GM21619 (cell line): ENCODE measurements around the gene NLGN1.

Experiments
- ATAC-seq: cut with Tn5 transposase; IDR thresholded peaks from one replicate; pipeline ENCODE4 v1.9.1; 2021; ENCODE audit not compliant: unreplicated experiment

NLGN1 gene

DNA sequence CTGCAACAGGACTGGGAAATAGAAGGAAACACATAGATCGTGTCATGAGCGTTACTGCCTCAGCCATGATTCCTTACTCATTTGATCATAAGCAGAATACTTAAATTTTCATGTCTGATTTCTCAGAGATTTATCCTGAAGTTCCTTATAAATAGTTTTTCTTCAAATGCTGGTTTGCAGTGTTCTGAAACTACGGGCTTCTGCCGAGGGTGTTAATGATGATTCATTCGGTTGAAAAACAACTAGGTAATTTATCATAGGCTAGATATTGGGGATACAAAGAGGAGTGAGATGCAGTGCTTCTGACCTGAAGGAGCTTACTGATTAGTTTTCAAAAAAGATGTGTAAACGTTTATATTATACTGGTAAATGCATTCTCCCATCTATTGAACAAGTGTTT lies 428.9 kb downstream of the NLGN1 start:
- no peak for ATAC-seq

DNA sequence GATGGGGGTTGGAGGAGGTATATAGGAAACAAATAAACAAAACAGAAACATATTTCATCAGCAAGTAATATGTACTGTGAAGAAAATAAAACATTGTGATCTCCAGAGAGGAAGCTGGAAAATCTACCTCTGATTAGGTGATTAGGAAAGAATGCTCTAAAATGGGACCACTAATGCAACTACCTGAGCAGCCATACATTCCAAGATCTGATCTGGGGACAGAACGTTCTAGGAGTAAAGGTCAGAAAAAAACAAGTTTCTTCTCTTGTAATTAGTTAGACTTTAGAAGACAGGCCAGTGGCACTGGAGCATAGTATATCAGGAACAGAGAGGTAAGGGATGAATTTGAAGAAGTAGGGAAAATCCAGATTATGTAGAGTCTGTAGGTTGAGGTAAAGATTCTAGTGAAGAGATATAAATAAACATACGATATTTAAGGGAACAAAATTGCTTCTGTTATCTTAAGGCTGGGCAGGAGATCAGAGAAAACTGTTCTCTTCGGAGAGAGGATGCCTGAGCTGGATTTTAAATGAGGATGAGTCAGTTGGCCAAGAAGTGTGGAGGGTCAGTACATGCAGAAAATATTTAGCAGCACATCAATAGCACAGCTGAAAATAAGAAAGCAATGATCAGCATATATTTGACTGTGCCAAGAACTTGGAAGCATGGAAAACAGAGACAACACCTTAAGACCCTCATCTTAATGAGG lies 429.5 kb downstream of the NLGN1 start:
- no peak for ATAC-seq

- ATAC-seq: no peak
Observed at GRCh38 chr3:173838644-173839043, 441.1 kb downstream of the NLGN1 start.

- ATAC-seq: no peak
Observed at GRCh38 chr3:173839859-173840258, 442.3 kb downstream of the NLGN1 start.

GRCh38 chr3:173841334-173841733 lies 443.8 kb downstream of the NLGN1 start:
- ATAC-seq: no peak

DNA sequence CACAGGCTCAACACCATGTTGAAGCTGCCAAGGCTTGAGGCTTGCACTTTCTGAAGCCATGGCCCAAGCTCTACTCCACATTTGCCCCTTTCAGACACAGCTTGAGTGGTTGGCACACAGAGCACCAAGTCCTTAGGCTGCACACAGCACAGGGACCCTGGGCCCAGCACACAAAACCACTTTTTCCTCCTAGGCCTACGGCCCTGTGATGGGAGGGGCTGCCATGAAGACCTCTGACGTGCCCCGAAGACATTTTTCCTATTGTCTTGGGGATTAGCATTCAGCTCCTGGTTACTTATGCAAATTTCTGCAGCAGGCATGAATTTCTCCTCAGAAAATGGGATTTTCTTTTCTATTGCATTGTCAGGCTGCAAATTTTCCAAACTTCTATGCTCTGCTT lies 445.5 kb downstream of the NLGN1 start:
- ATAC-seq: no peak

GRCh38 chr3:173846584-173846983 lies 449.0 kb downstream of the NLGN1 start:
- ATAC-seq: no peak

GRCh38 chr3:173849489-173849888 lies 451.9 kb downstream of the NLGN1 start:
- no peak for ATAC-seq

DNA sequence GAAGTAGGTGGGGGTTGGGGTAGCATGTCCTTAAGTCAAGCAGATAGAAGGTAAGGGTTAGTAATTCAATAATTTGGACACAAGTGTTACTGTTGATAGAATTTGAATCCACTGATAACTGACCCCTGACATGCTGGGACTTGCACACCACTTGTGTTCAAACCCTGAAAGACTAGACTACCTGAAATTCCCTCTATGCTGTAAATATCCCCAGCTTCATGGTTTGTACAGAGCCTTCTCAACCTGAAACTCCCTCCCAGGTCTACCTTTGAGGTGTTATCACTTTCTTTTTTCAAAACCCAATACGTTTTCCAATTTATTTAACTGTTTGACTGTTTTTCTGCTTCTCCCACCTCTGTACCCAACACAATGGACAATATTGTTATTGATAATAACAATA lies 459.6 kb downstream of the NLGN1 start:
- ATAC-seq: no peak

DNA sequence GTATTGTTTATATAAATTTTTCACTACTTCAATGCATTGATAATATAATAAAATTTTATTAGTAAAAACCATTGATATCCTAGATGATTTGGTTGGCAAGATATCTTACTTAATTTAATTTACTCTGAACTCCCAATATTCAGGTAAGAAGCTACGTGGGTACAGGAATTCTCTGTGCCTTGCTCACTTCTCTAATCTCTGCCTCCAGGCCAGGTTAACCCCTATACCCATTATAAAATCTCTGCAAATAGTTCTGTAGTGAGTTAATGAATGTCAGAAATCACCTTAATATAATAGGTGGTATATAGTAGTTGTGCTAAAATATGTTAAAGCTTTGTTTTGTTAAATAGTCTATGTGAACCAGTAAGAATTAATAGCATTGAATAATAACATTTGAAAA lies 465.2 kb downstream of the NLGN1 start:
- ATAC-seq: no peak

GRCh38 chr3:173863551-173863950 lies 466.0 kb downstream of the NLGN1 start:
- ATAC-seq: no peak

GRCh38 chr3:173865900-173866498 lies 468.5 kb downstream of the NLGN1 start:
- no peak for ATAC-seq

DNA sequence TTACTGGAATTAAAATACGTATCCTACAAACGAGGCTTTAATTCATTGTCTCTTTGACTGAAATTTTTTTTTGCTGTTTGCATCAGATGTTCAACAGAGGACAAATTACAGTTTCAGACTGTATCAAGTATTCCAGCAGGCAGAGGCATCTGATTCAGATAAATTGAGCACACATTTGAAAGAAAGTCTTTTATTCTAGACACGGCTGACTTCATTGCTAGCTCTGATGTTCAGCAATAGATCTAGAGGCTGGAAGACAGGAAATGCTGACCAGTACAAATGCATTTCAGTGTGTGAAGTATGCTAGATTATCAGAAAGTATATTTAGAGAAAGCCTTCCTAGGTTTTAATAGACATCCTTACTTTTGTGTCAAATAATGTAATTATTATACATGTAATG lies 472.2 kb downstream of the NLGN1 start:
- no peak for ATAC-seq

DNA sequence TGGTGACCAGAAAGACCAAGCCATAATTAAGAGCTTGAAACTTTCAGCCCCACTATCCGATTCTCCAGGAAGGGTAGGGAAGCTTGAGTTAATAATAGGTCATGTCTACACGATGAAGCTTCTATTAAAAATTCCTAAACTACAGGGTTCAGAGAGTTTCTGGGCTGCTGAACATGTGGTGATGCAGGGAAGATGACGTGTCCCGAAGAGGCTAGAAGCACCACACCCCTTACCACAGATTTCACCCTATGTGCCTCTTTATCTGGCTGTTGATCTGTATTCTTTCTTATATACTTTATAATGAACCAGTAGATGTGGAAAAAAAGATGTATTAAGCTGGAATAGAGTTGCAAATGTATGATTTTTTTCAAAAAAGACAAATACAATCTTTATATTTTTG lies 473.4 kb downstream of the NLGN1 start:
- no peak for ATAC-seq

DNA sequence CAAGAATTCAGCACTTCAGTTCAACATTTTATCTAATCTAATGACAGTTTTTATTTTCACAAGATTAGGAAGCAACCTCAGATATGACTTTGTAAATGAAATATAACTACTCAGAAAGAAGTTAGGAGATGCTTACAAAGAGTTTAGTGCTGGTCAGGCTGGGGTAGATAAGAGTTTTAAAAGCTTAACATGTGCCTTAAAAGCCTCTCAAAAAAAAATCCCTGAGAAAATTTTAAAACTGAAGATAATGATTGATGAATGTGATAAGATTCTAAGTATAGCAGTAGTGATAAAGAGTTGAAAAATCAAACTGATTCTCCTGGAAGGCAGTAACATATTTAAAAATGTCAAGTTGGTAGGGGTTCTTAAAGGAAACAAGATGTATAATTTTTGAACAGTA lies 478.2 kb downstream of the NLGN1 start:
- no peak for ATAC-seq

- no peak for ATAC-seq
Observed at GRCh38 chr3:173876476-173876875, 478.9 kb downstream of the NLGN1 start.

DNA sequence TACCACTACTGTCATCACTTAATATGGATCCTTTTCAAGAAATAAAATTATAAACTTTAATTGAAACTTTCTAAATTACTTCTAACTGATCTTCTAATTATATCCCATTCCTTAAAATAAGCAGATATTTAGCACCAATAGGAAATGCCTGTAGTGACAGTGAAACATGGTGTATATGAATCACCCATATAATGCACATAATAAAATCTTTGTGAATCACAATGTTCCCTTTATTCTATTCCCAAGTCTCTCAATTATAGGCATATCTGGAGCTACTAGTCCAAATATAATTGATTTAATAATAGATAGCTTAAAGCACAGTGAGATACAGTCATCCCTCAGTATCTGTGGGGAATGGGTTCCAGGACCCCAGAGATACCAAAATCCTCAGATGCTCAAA lies 490.3 kb downstream of the NLGN1 start:
- ATAC-seq: no peak

GRCh38 chr3:173889596-173889995 lies 492.1 kb downstream of the NLGN1 start:
- ATAC-seq: no peak

- ATAC-seq: no peak
Observed at GRCh38 chr3:173890091-173890490, 492.5 kb downstream of the NLGN1 start.

- no peak for ATAC-seq
Observed at GRCh38 chr3:173891272-173892100, 493.9 kb downstream of the NLGN1 start.

- ATAC-seq: no peak
Observed at GRCh38 chr3:173892547-173892946, 495.0 kb downstream of the NLGN1 start.

- no peak for ATAC-seq
Observed at GRCh38 chr3:173893066-173893465, 495.5 kb downstream of the NLGN1 start.
